ENCODE results near the gene MOB1B.

The MOB1B gene

DNA sequence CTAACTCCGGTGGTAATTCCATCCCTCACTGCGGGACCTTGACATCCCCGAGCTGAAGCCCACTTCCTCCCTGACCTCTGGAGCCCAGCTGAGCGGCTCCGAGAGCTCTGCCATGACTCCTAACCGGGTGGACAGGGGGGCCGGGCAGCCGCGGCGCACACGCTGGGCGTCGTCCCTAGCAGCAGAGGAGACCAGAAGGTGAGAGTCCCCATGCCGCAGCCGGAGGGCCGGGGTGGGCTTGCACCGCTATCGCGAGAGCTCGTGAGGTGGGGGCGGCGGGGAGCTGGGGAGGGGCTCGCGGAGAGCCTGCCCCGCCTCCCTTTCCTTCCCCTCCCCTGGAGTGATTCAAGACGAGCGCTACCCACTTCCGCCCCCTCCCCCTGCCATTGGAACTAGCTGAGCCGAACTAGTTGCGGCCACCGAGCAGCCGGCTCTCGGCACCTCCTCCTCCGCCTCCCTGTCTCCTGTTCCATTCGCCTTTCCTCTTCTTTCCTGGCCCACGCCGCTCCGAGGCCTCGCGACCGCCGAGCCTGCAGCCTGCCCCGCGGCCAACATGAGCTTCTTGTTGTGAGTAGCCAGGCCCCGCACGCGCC lies at the start of gene MOB1B:
Gene MOB1B (plus strand): TSS at position 386 of the 593 bp plus-strand sequence. CDS start 168 bp downstream, at position 554.
- DNase-seq (ENCODE audit: low read depth, low spot score), result peak; percentile 90
- H3K4me3 ChIP-seq (ENCODE audit: low read depth, low read length), result peak within 1 kb of the TSS; percentile 82
- TF ChIP-seq, protein P1, sequence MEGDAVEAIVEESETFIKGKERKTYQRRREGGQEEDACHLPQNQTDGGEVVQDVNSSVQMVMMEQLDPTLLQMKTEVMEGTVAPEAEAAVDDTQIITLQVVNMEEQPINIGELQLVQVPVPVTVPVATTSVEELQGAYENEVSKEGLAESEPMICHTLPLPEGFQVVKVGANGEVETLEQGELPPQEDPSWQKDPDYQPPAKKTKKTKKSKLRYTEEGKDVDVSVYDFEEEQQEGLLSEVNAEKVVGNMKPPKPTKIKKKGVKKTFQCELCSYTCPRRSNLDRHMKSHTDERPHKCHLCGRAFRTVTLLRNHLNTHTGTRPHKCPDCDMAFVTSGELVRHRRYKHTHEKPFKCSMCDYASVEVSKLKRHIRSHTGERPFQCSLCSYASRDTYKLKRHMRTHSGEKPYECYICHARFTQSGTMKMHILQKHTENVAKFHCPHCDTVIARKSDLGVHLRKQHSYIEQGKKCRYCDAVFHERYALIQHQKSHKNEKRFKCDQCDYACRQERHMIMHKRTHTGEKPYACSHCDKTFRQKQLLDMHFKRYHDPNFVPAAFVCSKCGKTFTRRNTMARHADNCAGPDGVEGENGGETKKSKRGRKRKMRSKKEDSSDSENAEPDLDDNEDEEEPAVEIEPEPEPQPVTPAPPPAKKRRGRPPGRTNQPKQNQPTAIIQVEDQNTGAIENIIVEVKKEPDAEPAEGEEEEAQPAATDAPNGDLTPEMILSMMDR (IDR thresholded peaks at IDR 0.05; ENCODE audit: low read depth, low read length), result peak; percentile 40
- in situ Hi-C loops (cut with HindIII; ENCODE audit: low sequenced_read_pairs), result no loop called here

DNA sequence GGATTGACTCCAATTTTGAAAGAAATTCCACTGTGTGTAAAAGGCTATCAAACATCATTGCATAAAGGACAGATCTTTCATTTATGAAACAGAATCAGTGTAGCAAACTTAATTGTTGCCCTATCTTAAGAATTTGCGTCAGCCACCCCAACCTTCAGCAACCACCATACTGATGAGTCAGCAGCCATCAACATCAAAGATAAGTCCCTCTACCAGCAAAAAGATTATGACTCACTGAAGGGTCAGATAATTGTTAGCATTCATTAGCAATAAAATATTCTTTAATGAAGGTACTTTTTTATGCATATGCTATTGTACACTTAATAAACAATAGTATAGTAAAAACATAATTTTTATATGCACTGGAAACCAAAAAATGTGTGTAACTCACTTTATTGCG lies 46.7 kb upstream of the MOB1B start:
- TF ChIP-seq, protein P1 (IDR thresholded peaks at IDR 0.05; ENCODE audit: low read depth, low read length), result no peak
- H3K4me3 ChIP-seq (ENCODE audit: low read depth, low read length), result no peak overlapping the region
- DNase-seq (ENCODE audit: low read depth, low spot score), result no peak
- in situ Hi-C loops (cut with HindIII; ENCODE audit: low sequenced_read_pairs), result no loop called here

GRCh38 chr4:70858454-70858853 lies 43.7 kb upstream of the MOB1B start:
- TF ChIP-seq, protein P1 (IDR thresholded peaks at IDR 0.05; ENCODE audit: low read depth, low read length), result no peak
- DNase-seq (ENCODE audit: low read depth, low spot score), result no peak
- in situ Hi-C loops (cut with HindIII; ENCODE audit: low sequenced_read_pairs), result no loop called here
- no peak overlapping the region for H3K4me3 ChIP-seq (ENCODE audit: low read depth, low read length)

DNA sequence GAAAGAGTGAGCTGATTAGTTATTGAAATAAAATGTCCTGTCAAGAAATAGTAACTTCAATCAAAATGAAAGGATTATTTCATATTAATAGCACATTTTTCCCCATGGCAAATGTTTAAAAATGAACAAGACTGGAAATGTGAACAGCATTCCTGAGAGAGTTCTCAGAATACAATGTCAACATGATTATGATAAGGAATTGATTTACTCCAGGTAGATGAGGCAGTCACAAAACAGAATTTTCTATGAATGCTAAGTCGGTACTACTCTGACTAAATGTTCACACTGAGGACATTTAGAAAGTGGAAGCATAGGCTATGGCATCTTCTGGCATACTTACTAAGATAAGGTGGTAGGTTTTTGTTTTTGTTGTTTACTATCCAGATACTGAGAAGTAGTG lies 43.1 kb upstream of the MOB1B start:
- TF ChIP-seq, protein P1 (IDR thresholded peaks at IDR 0.05; ENCODE audit: low read depth, low read length), result no peak
- DNase-seq (ENCODE audit: low read depth, low spot score), result no peak
- in situ Hi-C loops (cut with HindIII; ENCODE audit: low sequenced_read_pairs), result no loop called here
- H3K4me3 ChIP-seq (ENCODE audit: low read depth, low read length), result no peak overlapping the region

GRCh38 chr4:70863099-70863790 lies 38.9 kb upstream of the MOB1B start:
- DNase-seq (ENCODE audit: low read depth, low spot score), result no peak
- in situ Hi-C loops (cut with HindIII; ENCODE audit: low sequenced_read_pairs), result no loop called here
- TF ChIP-seq, protein P1 (IDR thresholded peaks at IDR 0.05; ENCODE audit: low read depth, low read length), result no peak
- no peak overlapping the region for H3K4me3 ChIP-seq (ENCODE audit: low read depth, low read length)

DNA sequence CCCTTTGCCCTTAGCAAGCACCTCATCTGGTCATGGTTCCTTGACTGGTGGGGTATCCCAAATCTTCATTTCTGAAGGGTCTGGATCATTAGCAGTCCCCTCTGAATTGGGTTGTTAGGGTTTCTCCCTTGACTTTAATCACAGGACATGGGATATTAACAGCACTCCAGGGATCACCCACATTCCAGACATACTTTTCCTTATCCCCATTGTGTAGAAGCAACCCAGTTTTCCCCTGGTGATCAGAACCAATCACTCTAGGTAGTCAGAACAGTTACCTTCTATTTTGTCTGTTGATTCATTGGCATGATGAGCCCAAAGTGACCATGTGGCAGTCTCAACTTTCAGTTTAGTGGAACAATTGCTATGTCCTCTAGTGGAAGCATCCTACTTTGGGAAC lies 33.4 kb upstream of the MOB1B start:
- no peak overlapping the region for H3K4me3 ChIP-seq (ENCODE audit: low read depth, low read length)
- in situ Hi-C loops (cut with HindIII; ENCODE audit: low sequenced_read_pairs), result no loop called here

More for the DNA sequence above, 33.4 kb upstream of the MOB1B start:
- TF ChIP-seq, protein P1 (IDR thresholded peaks at IDR 0.05; ENCODE audit: low read depth, low read length), result no peak
- DNase-seq (ENCODE audit: low read depth, low spot score), result no peak

Measured in astrocyte of the spinal cord (primary cell).